WTC11 (cell line): ENCODE data around the gene VPS4A. TPM values are rescaled to one million over a fixed set of nuclear protein-coding genes. Genes with fewer than 3 reads are reported as not detected.

Experiments
- ATAC-seq: fragments of 200-7000 bp; cut with Tn5 transposase; 2 replicates; pipeline ENCODE4 v1.10.0; 2021; ENCODE audit warnings: mild to moderate bottlenecking, moderate library complexity
- CTCF ChIA-PET: fragments of 300-600 bp; sonication (Branson Sonifier 250); formaldehyde crosslinking; loops from one replicate; lab custom pipeline; 2021; ENCODE audit warnings: antibody characterized with exemption; lab: Charles Lee
- POLR2A ChIA-PET: fragments of 350-600 bp; sonication (Branson Sonifier 250); formaldehyde crosslinking; loops from one replicate; lab custom pipeline; 2021; ENCODE audit warnings: antibody characterized with exemption; lab: Charles Lee
- DNase-seq: peaks from one replicate; pipeline ENCODE4 v3.0.0; 2021; ENCODE audit warnings: low spot score
- H3K27ac Mint-ChIP-seq: 2 replicates; pipeline ENCODE4 v1.8.0; 2021; ENCODE audit warnings: mixed read lengths
- H3K27me3 Mint-ChIP-seq: 2 replicates; pipeline ENCODE4 v1.8.0; 2021; ENCODE audit warnings: low read depth, mild to moderate bottlenecking, moderate library complexity, mixed read lengths
- H3K36me3 Mint-ChIP-seq: 2 replicates; pipeline ENCODE4 v1.8.0; 2021; ENCODE audit warnings: mixed read lengths
- H3K4me1 Mint-ChIP-seq: 2 replicates; pipeline ENCODE4 v1.8.0; 2022; ENCODE audit warnings: mixed read lengths
- H3K4me3 Mint-ChIP-seq: 2 replicates; pipeline ENCODE4 v1.8.0; 2021; ENCODE audit warnings: mild to moderate bottlenecking, moderate library complexity, mixed read lengths
- H3K9me3 Mint-ChIP-seq: 2 replicates; pipeline ENCODE4 v1.8.0; 2021; ENCODE audit warnings: mixed read lengths
- AFF4 ChIP-seq: sonication (generic); formaldehyde crosslinking; IDR thresholded peaks from 2 replicates; pipeline ENCODE4 v1.8.1; 2023; ENCODE audit warnings: mild to moderate bottlenecking, missing genetic modification reagents, borderline replicate concordance
- AR ChIP-seq: fragments of 250-450 bp; sonication (Bioruptor Pico); IDR thresholded peaks from 2 replicates; pipeline ENCODE4 v1.9.0; 2021; ENCODE audit warnings: mild to moderate bottlenecking
- CBFB ChIP-seq: sonication (generic); formaldehyde crosslinking; IDR thresholded peaks from 2 replicates; pipeline ENCODE4 v1.8.1; 2022; ENCODE audit warnings: mild to moderate bottlenecking, low read depth, missing genetic modification reagents
- GRHL2 ChIP-seq: fragments of 250-450 bp; sonication (Bioruptor Pico); IDR thresholded peaks from 2 replicates; pipeline ENCODE4 v1.8.0; 2022; ENCODE audit warnings: mild to moderate bottlenecking, moderate library complexity; ENCODE audit not compliant: insufficient replicate concordance, severe bottlenecking
- JAZF1 ChIP-seq: fragments of 250-450 bp; sonication (Bioruptor Pico); IDR thresholded peaks from 2 replicates; pipeline ENCODE4 v1.9.0; 2021; ENCODE audit warnings: moderate library complexity, mild to moderate bottlenecking, inconsistent platforms
- PRDM15 ChIP-seq: sonication (generic); formaldehyde crosslinking; IDR thresholded peaks from 2 replicates; pipeline ENCODE4 v1.8.0; 2022; ENCODE audit warnings: missing genetic modification reagents
- TEAD1 ChIP-seq: sonication (generic); formaldehyde crosslinking; IDR thresholded peaks from 2 replicates; pipeline ENCODE4 v1.8.0; 2022; ENCODE audit warnings: mild to moderate bottlenecking, missing genetic modification reagents
- TEAD4 ChIP-seq: sonication (generic); formaldehyde crosslinking; IDR thresholded peaks from 2 replicates; pipeline ENCODE4 v1.8.0; 2022; ENCODE audit warnings: mild to moderate bottlenecking, missing genetic modification reagents
- TP53 ChIP-seq: sonication (generic); formaldehyde crosslinking; IDR thresholded peaks from 2 replicates; pipeline ENCODE4 v1.8.1; 2023; ENCODE audit warnings: mild to moderate bottlenecking, missing genetic modification reagents
- ZNF121 ChIP-seq: sonication (generic); formaldehyde crosslinking; IDR thresholded peaks from 2 replicates; pipeline ENCODE4 v1.8.0; 2023; ENCODE audit warnings: missing genetic modification reagents
- ZNF423 ChIP-seq: fragments of 250-450 bp; sonication (Bioruptor Pico); IDR thresholded peaks from 2 replicates; pipeline ENCODE4 v2.1.2; 2022; ENCODE audit warnings: mild to moderate bottlenecking, moderate library complexity
- ZSCAN18 ChIP-seq: fragments of 250-450 bp; sonication (Bioruptor Pico); IDR thresholded peaks from 2 replicates; pipeline ENCODE4 v2.1.2; 2022; ENCODE audit warnings: mild to moderate bottlenecking, moderate library complexity
- total RNA-seq: library from RNA; stranded (reverse); gene quantifications from 3 replicates; pipeline ENCODE4 v1.2.3, GENCODE V29; 2021

VPS4A gene
- total RNA-seq, 1 experiment from 2014 or later = 28.3 TPM

- Mint-ChIP-seq H3K27me3 (no peaks in the 10 kb centered on the region), H3K9me3 (no peaks in the 10 kb centered on the region), H3K36me3 (peaks cover 13% of the 10 kb centered on the region; the same call in 1 of the 2 replicates), H3K4me3 (no peak overlapping the region), H3K4me1 (no peaks in the 10 kb centered on the region), H3K27ac (no peak overlapping the region)
- no peak for TF ChIP-seq JAZF1
- TF ChIP-seq ZNF121 (CRISPR knock-in tag) = no peak
- no peak for TF ChIP-seq GRHL2 (CRISPR knock-in tag)
- TF ChIP-seq TP53 (CRISPR knock-in tag) = no peak
- CTCF ChIA-PET = interaction anchor here (0.7 kb wide), 1 partner anchor 11 kb away, joined by 4 read pairs; no protein-coding TSS in a partner anchor
- no peak for ATAC-seq
- DNase-seq = no peak
- POLR2A ChIA-PET = no interaction called here
These were observed 40.8 kb upstream of the VPS4A start for GRCh38 chr16:69270395-69270794.

- Mint-ChIP-seq H3K27ac (no peak overlapping the region), H3K36me3 (peaks cover 13% of the 10 kb centered on the region; the same call in 1 of the 2 replicates), H3K4me3 (no peak overlapping the region), H3K9me3 (no peaks in the 10 kb centered on the region), H3K4me1 (no peaks in the 10 kb centered on the region), H3K27me3 (no peaks in the 10 kb centered on the region)
- ATAC-seq = no peak
- ChIA-PET CTCF (no interaction called here), POLR2A (no interaction called here)
- TF ChIP-seq ZNF423 (CRISPR knock-in tag) = no peak
- no peak for TF ChIP-seq AFF4 (CRISPR knock-in tag)
- TF ChIP-seq AR (CRISPR knock-in tag) = no peak
- TF ChIP-seq ZSCAN18 (CRISPR knock-in tag) = no peak
- DNase-seq = no peak
These were observed 40.3 kb upstream of the VPS4A start for GRCh38 chr16:69270831-69271230.

- Mint-ChIP-seq H3K27me3 (no peaks in the 10 kb centered on the region), H3K9me3 (no peaks in the 10 kb centered on the region)
- no peak for TF ChIP-seq JAZF1
- TF ChIP-seq TEAD1 (CRISPR knock-in tag) = no peak
- no peak for TF ChIP-seq CBFB (CRISPR knock-in tag)
- no peak for TF ChIP-seq PRDM15 (CRISPR knock-in tag)
- no peak for TF ChIP-seq TEAD4 (CRISPR knock-in tag)
- TF ChIP-seq, all 79 proteins: peak for 0
- Mint-ChIP-seq H3K36me3 (peaks cover 13% of the 10 kb centered on the region; the same call in 1 of the 2 replicates), H3K4me1 (no peaks in the 10 kb centered on the region), H3K27ac (no peak overlapping the region), H3K4me3 (no peak overlapping the region)
- DNase-seq (no peak), ATAC-seq (no peak)
- POLR2A ChIA-PET = no interaction called here
- CTCF ChIA-PET = no interaction called here
These were observed 38.1 kb upstream of the VPS4A start for GRCh38 chr16:69273009-69273408.
